Measurements from ENCODE around the gene FBXL16.

- TF ChIP-seq, protein P1, sequence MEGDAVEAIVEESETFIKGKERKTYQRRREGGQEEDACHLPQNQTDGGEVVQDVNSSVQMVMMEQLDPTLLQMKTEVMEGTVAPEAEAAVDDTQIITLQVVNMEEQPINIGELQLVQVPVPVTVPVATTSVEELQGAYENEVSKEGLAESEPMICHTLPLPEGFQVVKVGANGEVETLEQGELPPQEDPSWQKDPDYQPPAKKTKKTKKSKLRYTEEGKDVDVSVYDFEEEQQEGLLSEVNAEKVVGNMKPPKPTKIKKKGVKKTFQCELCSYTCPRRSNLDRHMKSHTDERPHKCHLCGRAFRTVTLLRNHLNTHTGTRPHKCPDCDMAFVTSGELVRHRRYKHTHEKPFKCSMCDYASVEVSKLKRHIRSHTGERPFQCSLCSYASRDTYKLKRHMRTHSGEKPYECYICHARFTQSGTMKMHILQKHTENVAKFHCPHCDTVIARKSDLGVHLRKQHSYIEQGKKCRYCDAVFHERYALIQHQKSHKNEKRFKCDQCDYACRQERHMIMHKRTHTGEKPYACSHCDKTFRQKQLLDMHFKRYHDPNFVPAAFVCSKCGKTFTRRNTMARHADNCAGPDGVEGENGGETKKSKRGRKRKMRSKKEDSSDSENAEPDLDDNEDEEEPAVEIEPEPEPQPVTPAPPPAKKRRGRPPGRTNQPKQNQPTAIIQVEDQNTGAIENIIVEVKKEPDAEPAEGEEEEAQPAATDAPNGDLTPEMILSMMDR (IDR thresholded peaks at IDR 0.05; ENCODE audit: borderline replicate concordance, extremely low read depth, low read length, poor library complexity, severe bottlenecking), result peak; percentile 14
- no peak for TF ChIP-seq EZH2 (IDR thresholded peaks at IDR 0.05; ENCODE audit: borderline replicate concordance, low read depth, low read length, severe bottlenecking)
Observed at GRCh38 chr16:745739-746138, 40.1 kb upstream of the FBXL16 start.
